NCI-H748 (cell line): ENCODE measurements around the gene MAP4K2.
"Not testable (repeated sequence)": the region's sequence is repeated elsewhere in the genome, so short reads cannot be mapped to it uniquely, and the experiment has no call there.

Experiments
- DNase-seq: peaks from one replicate; lab custom pipeline; 2025; ENCODE audit not compliant: unreplicated experiment; lab: John Stamatoyannopoulos, UW

Gene MAP4K2

GRCh38 chr11:64838600-64839334, 35.8 kb upstream of the MAP4K2 start:
- no peak for DNase-seq

GRCh38 chr11:64837887-64838351, 34.9 kb upstream of the MAP4K2 start:
- no peak for DNase-seq

GRCh38 chr11:64836448-64837072, 33.5 kb upstream of the MAP4K2 start:
- no peak for DNase-seq

- no peak for DNase-seq
Observed at GRCh38 chr11:64835616-64836447, 32.8 kb upstream of the MAP4K2 start.

- DNase-seq: no peak
Observed at GRCh38 chr11:64834723-64835615, 32.0 kb upstream of the MAP4K2 start.

- DNase-seq: no peak
Observed at GRCh38 chr11:64834031-64834722, 31.2 kb upstream of the MAP4K2 start.

GRCh38 chr11:64833509-64833908, 30.5 kb upstream of the MAP4K2 start:
- no peak for DNase-seq

GRCh38 chr11:64833198-64833502, 30.1 kb upstream of the MAP4K2 start:
- no peak for DNase-seq

- no peak for DNase-seq
Observed at GRCh38 chr11:64832467-64833197, 29.6 kb upstream of the MAP4K2 start.

- DNase-seq: no peak
Observed at GRCh38 chr11:64831411-64831891, 28.4 kb upstream of the MAP4K2 start.

GRCh38 chr11:64829536-64830251, 26.7 kb upstream of the MAP4K2 start:
- DNase-seq: no peak

GRCh38 chr11:64827451-64827839, 24.4 kb upstream of the MAP4K2 start:
- DNase-seq: no peak

- DNase-seq: no peak
Observed at GRCh38 chr11:64826578-64827450, 23.8 kb upstream of the MAP4K2 start.

- DNase-seq: no peak
Observed at GRCh38 chr11:64826062-64826461, 23.0 kb upstream of the MAP4K2 start.

- DNase-seq: no peak
Observed at GRCh38 chr11:64823568-64824119, 20.6 kb upstream of the MAP4K2 start.

- no peak for DNase-seq
Observed at GRCh38 chr11:64817476-64817875, 14.5 kb upstream of the MAP4K2 start.

- DNase-seq: not testable (repeated sequence)
Observed at GRCh38 chr11:64815433-64815832, 12.4 kb upstream of the MAP4K2 start.
